ENCODE measurements around the gene DAO. TPM values are rescaled to one million over a fixed set of nuclear protein-coding genes. Genes with fewer than 3 reads are reported as not detected.

DAO gene
- total RNA-seq, 1 experiment from 2014 or later = not detected

DNA sequence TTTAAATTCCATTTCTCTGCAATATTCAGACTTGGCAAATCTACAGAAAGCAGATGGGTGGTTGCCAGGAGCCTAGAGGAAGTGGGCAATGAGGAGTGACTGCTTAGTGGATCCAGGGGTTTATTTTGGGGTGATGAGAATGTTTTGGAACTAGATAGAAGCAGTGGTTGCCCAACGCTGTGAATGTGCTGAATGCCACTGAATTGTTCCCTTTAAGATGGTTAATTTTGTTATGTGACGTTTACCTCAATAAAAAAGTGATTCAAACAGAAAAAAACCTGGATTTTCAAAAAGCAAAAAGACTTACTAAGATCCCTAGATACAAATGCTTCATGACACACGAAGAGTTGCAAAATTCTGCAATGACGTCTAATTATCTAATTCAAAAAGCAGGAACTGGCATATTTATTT lies 34.2 kb downstream of the DAO start:
- Histone ChIP-seq H3K79me2 (ENCODE audit: insufficient read depth, low read length) (no peaks in the 10 kb centered on the region), H3K4ac (ENCODE audit: low read depth, low read length) (no peak overlapping the region), H2BK15ac (ENCODE audit: low read depth, low read length) (no peak overlapping the region), H2BK5ac (ENCODE audit: insufficient read length, low read length) (no peak overlapping the region), H2AFZ (ENCODE audit: low read length) (no peak overlapping the region), H3K4me2 (ENCODE audit: insufficient read depth, insufficient read length, low read length) (no peak overlapping the region), H2BK12ac (ENCODE audit: insufficient read length, low read depth, low read length) (no peak overlapping the region), H2AK5ac (ENCODE audit: insufficient read length, low read length) (no peak overlapping the region), H3T11ph (ENCODE audit: low read length) (no peak overlapping the region), H3K23me2 (ENCODE audit: insufficient read length, low read depth, low read length, poor library complexity, severe bottlenecking) (no peaks in the 10 kb centered on the region), H3K9me3 (ENCODE audit: control insufficient read depth, low read depth, low read length) (no peaks in the 10 kb centered on the region), H3K9ac (ENCODE audit: extremely low read depth, insufficient read length, low read length) (no peak overlapping the region), H3K27ac (ENCODE audit: insufficient read length, low read depth, low read length) (no peak overlapping the region), H3K56ac (ENCODE audit: insufficient read length, low read depth, low read length) (no peak overlapping the region), H3K18ac (ENCODE audit: insufficient read length, low read depth, low read length) (no peak overlapping the region), H2BK120ac (ENCODE audit: low read depth, low read length, poor library complexity, severe bottlenecking) (no peak overlapping the region), H4K5ac (ENCODE audit: insufficient read length, low read depth, low read length) (no peak overlapping the region), H3K27me3 (ENCODE audit: insufficient read depth, low read length) (no peaks in the 10 kb centered on the region), H3K79me1 (ENCODE audit: insufficient read depth, low read depth, low read length, poor library complexity, severe bottlenecking) (no peaks in the 10 kb centered on the region), H4K91ac (ENCODE audit: insufficient read length, low read depth, low read length) (no peak overlapping the region), H3K14ac (ENCODE audit: insufficient read depth, low read length) (no peak overlapping the region), H3K23ac (ENCODE audit: insufficient read length, low read depth, low read length) (no peak overlapping the region), H2BK20ac (ENCODE audit: low read depth, low read length, poor library complexity, severe bottlenecking) (no peak overlapping the region), H4K20me1 (ENCODE audit: control insufficient read depth, insufficient read depth, insufficient read length) (no peaks in the 10 kb centered on the region), H3K4me1 (ENCODE audit: insufficient read depth, low read length) (no peaks in the 10 kb centered on the region), H4K8ac (replicated peaks; ENCODE audit: insufficient read length, low read depth, low read length) (no peak overlapping the region)
- TF ChIP-seq, protein P1, sequence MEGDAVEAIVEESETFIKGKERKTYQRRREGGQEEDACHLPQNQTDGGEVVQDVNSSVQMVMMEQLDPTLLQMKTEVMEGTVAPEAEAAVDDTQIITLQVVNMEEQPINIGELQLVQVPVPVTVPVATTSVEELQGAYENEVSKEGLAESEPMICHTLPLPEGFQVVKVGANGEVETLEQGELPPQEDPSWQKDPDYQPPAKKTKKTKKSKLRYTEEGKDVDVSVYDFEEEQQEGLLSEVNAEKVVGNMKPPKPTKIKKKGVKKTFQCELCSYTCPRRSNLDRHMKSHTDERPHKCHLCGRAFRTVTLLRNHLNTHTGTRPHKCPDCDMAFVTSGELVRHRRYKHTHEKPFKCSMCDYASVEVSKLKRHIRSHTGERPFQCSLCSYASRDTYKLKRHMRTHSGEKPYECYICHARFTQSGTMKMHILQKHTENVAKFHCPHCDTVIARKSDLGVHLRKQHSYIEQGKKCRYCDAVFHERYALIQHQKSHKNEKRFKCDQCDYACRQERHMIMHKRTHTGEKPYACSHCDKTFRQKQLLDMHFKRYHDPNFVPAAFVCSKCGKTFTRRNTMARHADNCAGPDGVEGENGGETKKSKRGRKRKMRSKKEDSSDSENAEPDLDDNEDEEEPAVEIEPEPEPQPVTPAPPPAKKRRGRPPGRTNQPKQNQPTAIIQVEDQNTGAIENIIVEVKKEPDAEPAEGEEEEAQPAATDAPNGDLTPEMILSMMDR (conservative IDR thresholded peaks at IDR 0.05) = no peak
- peaks cover 10% of the 10 kb centered on the region for H3K27me3 Mint-ChIP-seq (ENCODE audit: low read depth)
- H3K4me1 Mint-ChIP-seq = peaks cover 12% of the 10 kb centered on the region in 2 experiments
- H3K9me3 Mint-ChIP-seq = peaks cover 0 to 3% of the 10 kb centered on the region in 2 experiments; a peak in 2 of 5 replicates
- peak overlapping the region in 1 of 3 experiments; percentile 13; a peak in 1 of 7 replicates for H3K27ac Mint-ChIP-seq
- WGBS (ENCODE audit: extremely low coverage, insufficient read length, low lambda C conversion rate) = no CpG with 5 or more reads among the region's 4 CpGs
- H3K4me3 Mint-ChIP-seq = no peak overlapping the region
- peaks cover 0 to 2% (median 0%) of the 10 kb centered on the region in 3 experiments; a peak in 1 of 7 replicates for H3K36me3 Mint-ChIP-seq (ENCODE audit: insufficient read depth in 1 of 3, low read depth in 3 of 3)
- no peak for DNase-seq

Measured in H9 (cell line).